Gastroesophageal sphincter (tissue), 3 donors: Measurements from ENCODE around the gene PRR5L.

Experiments
- CTCF ChIP-seq, 4 experiments: fragments of 200-600 bp in 2 of 4; fragments of 450-650 bp in 2 of 4; sonication (generic) in 1 of 4; IDR thresholded peaks; one replicate each; pipeline ENCODE4 v1.5.1; 2017 to 2019; ENCODE audit warnings: antibody characterized with exemption in 4 of 4, mild to moderate bottlenecking in 2 of 4, moderate library complexity in 2 of 4
- EP300 ChIP-seq: sonication (generic); formaldehyde crosslinking; IDR thresholded peaks from one replicate; pipeline ENCODE4 v1.6.1; 2017; ENCODE audit warnings: antibody characterized with exemption, mild to moderate bottlenecking
- POLR2A ChIP-seq, 2 donors: fragments of 450-650 bp; IDR thresholded peaks; one replicate each; pipeline ENCODE4 v1.6.1; 2017; ENCODE audit warnings: antibody characterized with exemption in 2 of 2, mild to moderate bottlenecking in 2 of 2, moderate library complexity in 1 of 2
- POLR2AphosphoS5 ChIP-seq: sonication (generic); formaldehyde crosslinking; IDR thresholded peaks from one replicate; pipeline ENCODE4 v1.6.1; 2017; ENCODE audit warnings: antibody characterized with exemption

GRCh38 chr11:36475192-36475591, 179.1 kb downstream of the PRR5L start:
- TF ChIP-seq POLR2AphosphoS5 (no peak), POLR2A (IDR thresholded peaks at IDR 0.05) (no peak), CTCF (IDR thresholded peaks at IDR 0.05) (no peak), EP300 (no peak)
